ENCODE measurements around the gene CLSTN2.

DNA sequence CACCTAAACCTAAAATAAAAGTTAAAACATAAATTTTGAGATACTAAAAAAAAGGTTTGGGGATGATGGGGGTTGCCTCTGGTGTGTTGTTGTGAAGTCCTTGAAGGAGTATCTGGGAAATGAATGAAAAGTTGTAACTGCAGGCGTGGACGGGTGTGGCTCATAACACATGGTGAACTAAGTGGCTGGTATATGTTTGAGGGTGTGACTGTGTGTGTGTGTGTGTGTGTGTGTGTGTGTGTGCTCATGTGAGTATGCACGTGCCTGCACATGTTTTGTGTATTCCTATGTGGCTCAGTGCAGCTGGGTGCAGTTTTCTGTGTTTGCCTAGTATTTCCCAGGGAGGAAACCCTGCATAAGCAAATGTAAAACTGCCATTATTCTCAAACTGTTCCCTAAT, 513.0 kb downstream of the CLSTN2 start:
- TF ChIP-seq EZH2 (IDR thresholded peaks at IDR 0.05; ENCODE audit: low read depth): no peak
- TF ChIP-seq, protein P1, sequence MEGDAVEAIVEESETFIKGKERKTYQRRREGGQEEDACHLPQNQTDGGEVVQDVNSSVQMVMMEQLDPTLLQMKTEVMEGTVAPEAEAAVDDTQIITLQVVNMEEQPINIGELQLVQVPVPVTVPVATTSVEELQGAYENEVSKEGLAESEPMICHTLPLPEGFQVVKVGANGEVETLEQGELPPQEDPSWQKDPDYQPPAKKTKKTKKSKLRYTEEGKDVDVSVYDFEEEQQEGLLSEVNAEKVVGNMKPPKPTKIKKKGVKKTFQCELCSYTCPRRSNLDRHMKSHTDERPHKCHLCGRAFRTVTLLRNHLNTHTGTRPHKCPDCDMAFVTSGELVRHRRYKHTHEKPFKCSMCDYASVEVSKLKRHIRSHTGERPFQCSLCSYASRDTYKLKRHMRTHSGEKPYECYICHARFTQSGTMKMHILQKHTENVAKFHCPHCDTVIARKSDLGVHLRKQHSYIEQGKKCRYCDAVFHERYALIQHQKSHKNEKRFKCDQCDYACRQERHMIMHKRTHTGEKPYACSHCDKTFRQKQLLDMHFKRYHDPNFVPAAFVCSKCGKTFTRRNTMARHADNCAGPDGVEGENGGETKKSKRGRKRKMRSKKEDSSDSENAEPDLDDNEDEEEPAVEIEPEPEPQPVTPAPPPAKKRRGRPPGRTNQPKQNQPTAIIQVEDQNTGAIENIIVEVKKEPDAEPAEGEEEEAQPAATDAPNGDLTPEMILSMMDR (conservative IDR thresholded peaks at IDR 0.05): no peak

All from PC-9 (cell line).